ENCODE results near the gene JAKMIP1.

JAKMIP1 gene

GRCh38 chr4:5982156-5982973 is 218.0 kb downstream of the JAKMIP1 start:
- DNase-seq = no peak

- no peak for DNase-seq
Observed at GRCh38 chr4:5980436-5981155, 219.8 kb downstream of the JAKMIP1 start.

GRCh38 chr4:5979981-5980380 is 220.4 kb downstream of the JAKMIP1 start:
- DNase-seq = peak; percentile 74

GRCh38 chr4:5976921-5977320 is 223.4 kb downstream of the JAKMIP1 start:
- no peak for DNase-seq

- no peak for DNase-seq
Observed at GRCh38 chr4:5976431-5976830, 223.9 kb downstream of the JAKMIP1 start.

Measured in NCI-H146 (cell line).